H1 (cell line): ENCODE measurements around the gene TXNDC15. TPM values are rescaled to one million over a fixed set of nuclear protein-coding genes. Genes with fewer than 3 reads are reported as not detected.

Experiments
- CTCF ChIA-PET: fragments of 300-600 bp; sonication (Branson Sonifier 250); formaldehyde crosslinking; loops from one replicate; lab custom pipeline; 2021; ENCODE audit not compliant: partially characterized antibody; lab: Charles Lee
- POLR2A ChIA-PET: fragments of 300-600 bp; sonication (Branson Sonifier 250); formaldehyde crosslinking; loops from one replicate; lab custom pipeline; 2021; ENCODE audit warnings: inconsistent platforms; ENCODE audit not compliant: partially characterized antibody; lab: Charles Lee
- DNase-seq, 2 experiments: peaks; one replicate each; pipeline versions ENCODE4 v3.0.0 to v3.0.0-alpha.2; 2010 to 2022; ENCODE audit warnings: low spot score in 2 of 2, low read depth in 1 of 2, mixed read lengths in 1 of 2
- FAIRE-seq: peaks from 2 replicates; lab custom pipeline; 2011; peaks lifted over from hg19 to GRCh38; lab: Jason Lieb, UNC
- H2AFZ ChIP-seq: 2 replicates; pipeline ENCODE4 v1.8.1; 2012; ENCODE audit warnings: low read length, inconsistent platforms
- H2AK5ac ChIP-seq: 2 replicates; pipeline ENCODE4 v1.6.1; 2013; ENCODE audit warnings: low read depth, low read length
- H2BK120ac ChIP-seq: replicated peaks from 2 replicates; pipeline ENCODE3; 2013; ENCODE audit warnings: low read depth, low read length, inconsistent platforms
- H2BK12ac ChIP-seq: 2 replicates; pipeline ENCODE4 v1.6.1; 2013; ENCODE audit warnings: low read depth, low read length
- H2BK15ac ChIP-seq: 2 replicates; pipeline ENCODE4 v1.6.1; 2013; ENCODE audit warnings: low read length
- H2BK20ac ChIP-seq: 2 replicates; pipeline ENCODE4 v1.6.1; 2013; ENCODE audit warnings: low read length
- H2BK5ac ChIP-seq: 2 replicates; pipeline ENCODE4 v1.6.1; 2013; ENCODE audit warnings: low read depth, low read length
- H3K14ac ChIP-seq: 2 replicates; pipeline ENCODE4 v1.6.1; 2013; ENCODE audit warnings: inconsistent platforms; ENCODE audit not compliant: insufficient read length
- H3K18ac ChIP-seq: 2 replicates; pipeline ENCODE4 v1.6.1; 2013; ENCODE audit warnings: low read length; ENCODE audit errors: extremely low read depth
- H3K23ac ChIP-seq: 2 replicates; pipeline ENCODE4 v1.6.1; 2013; ENCODE audit warnings: inconsistent platforms; ENCODE audit not compliant: insufficient read length
- H3K23me2 ChIP-seq: 2 replicates; pipeline ENCODE4 v1.6.1; 2013; ENCODE audit warnings: low read depth, low read length
- H3K27ac ChIP-seq: 2 replicates; pipeline ENCODE4 v1.6.1; 2011; ENCODE audit warnings: low read depth, low read length, inconsistent platforms
- H3K27me3 ChIP-seq, 4 experiments: replicated peaks in 1 of 4; 1 replicate in 1 of 4; 2 replicates in 3 of 4; pipeline versions ENCODE4 v1.6.1 to v1.8.1; 2011 to 2013; ENCODE audit warnings: low read length in 3 of 4, mild to moderate bottlenecking in 3 of 4, inconsistent platforms in 2 of 4, mixed read lengths in 2 of 4, moderate library complexity in 1 of 4; ENCODE audit not compliant: control insufficient read depth in 3 of 4, insufficient read depth in 3 of 4; ENCODE audit errors: extremely low read depth in 1 of 4
- H3K36me3 ChIP-seq, 4 experiments: 2 replicates each; pipeline versions ENCODE4 v1.6.1 to v1.8.1; 2011 to 2013; ENCODE audit warnings: mild to moderate bottlenecking in 4 of 4, low read length in 3 of 4, moderate library complexity in 2 of 4, control low read depth in 1 of 4, inconsistent platforms in 1 of 4; ENCODE audit not compliant: insufficient read depth in 4 of 4, control insufficient read depth in 2 of 4
- H3K4ac ChIP-seq: replicated peaks from 2 replicates; pipeline ENCODE3; 2013; ENCODE audit warnings: low read length, low read depth, mixed read lengths, inconsistent platforms; ENCODE audit not compliant: insufficient read length
- H3K4me1 ChIP-seq, 4 experiments: replicated peaks in 1 of 4; 1 replicate in 1 of 4; 2 replicates in 3 of 4; pipeline versions ENCODE4 v1.6.1 to v1.8.1; 2011 to 2013; ENCODE audit warnings: low read length in 3 of 4, inconsistent platforms in 2 of 4, mixed read lengths in 1 of 4; ENCODE audit not compliant: insufficient read depth in 4 of 4, control insufficient read depth in 3 of 4
- H3K4me2 ChIP-seq, 2 experiments: 2 replicates each; pipeline versions ENCODE4 v1.6.1 to v1.8.1; 2011 to 2013; ENCODE audit warnings: low read depth in 2 of 2, low read length in 2 of 2, control low read depth in 1 of 2, inconsistent platforms in 1 of 2, mild to moderate bottlenecking in 1 of 2; ENCODE audit not compliant: insufficient read depth in 1 of 2
- H3K4me3 ChIP-seq, 4 experiments: fragments of 200-600, 300-600 bp in 1 of 4; sonication (generic), shearing (Covaris generic), sonication (Bioruptor Twin) in 1 of 4; 2 replicates each; pipeline versions ENCODE4 v1.5.1 to v1.8.1; 2011 to 2016; ENCODE audit warnings: low read length in 4 of 4, low read depth in 3 of 4, control low read depth in 2 of 4, inconsistent platforms in 2 of 4, mild to moderate bottlenecking in 2 of 4, mixed read lengths in 1 of 4, moderate library complexity in 1 of 4; ENCODE audit not compliant: insufficient read depth in 2 of 4; ENCODE audit errors: extremely low read depth in 1 of 4
- H3K56ac ChIP-seq: replicated peaks from 2 replicates; pipeline ENCODE3; 2013; ENCODE audit warnings: low read depth, mild to moderate bottlenecking, mixed read lengths, low read length, inconsistent platforms; ENCODE audit not compliant: insufficient read length
- H3K79me1 ChIP-seq: 2 replicates; pipeline ENCODE4 v1.6.1; 2013; ENCODE audit warnings: low read depth, low read length, control low read depth
- H3K79me2 ChIP-seq, 2 experiments: 2 replicates each; pipeline versions ENCODE4 v1.6.1 to v1.8.1; 2012 to 2013; ENCODE audit warnings: low read length in 2 of 2, mild to moderate bottlenecking in 2 of 2, inconsistent platforms in 1 of 2; ENCODE audit not compliant: insufficient read depth in 2 of 2, control insufficient read depth in 1 of 2
- H3K9ac ChIP-seq, 4 experiments: replicated peaks in 1 of 4; 1 replicate in 1 of 4; 2 replicates in 3 of 4; pipeline versions ENCODE4 v1.6.1 to v1.8.1; 2011 to 2013; ENCODE audit warnings: low read depth in 3 of 4, low read length in 3 of 4, control low read depth in 2 of 4, mild to moderate bottlenecking in 2 of 4, moderate library complexity in 2 of 4, inconsistent platforms in 1 of 4; ENCODE audit errors: extremely low read depth in 1 of 4
- H3K9me3 ChIP-seq, 2 experiments: 2 replicates each; pipeline versions ENCODE4 v1.6.1 to v1.8.1; 2012 to 2013; ENCODE audit warnings: mild to moderate bottlenecking in 2 of 2, moderate library complexity in 2 of 2, control low read depth in 1 of 2, inconsistent platforms in 1 of 2, low read depth in 1 of 2, low read length in 1 of 2, mixed read lengths in 1 of 2; ENCODE audit not compliant: insufficient read depth in 2 of 2
- H4K20me1 ChIP-seq, 2 experiments: replicated peaks in 1 of 2; 2 replicates each; pipeline versions ENCODE3 to v1.8.1; 2011 to 2013; ENCODE audit warnings: inconsistent platforms in 2 of 2, low read length in 2 of 2, mild to moderate bottlenecking in 1 of 2; ENCODE audit not compliant: insufficient read depth in 2 of 2, control insufficient read depth in 1 of 2
- H4K5ac ChIP-seq: 2 replicates; pipeline ENCODE4 v1.6.1; 2013; ENCODE audit warnings: low read length, low read depth, mixed read lengths, inconsistent platforms; ENCODE audit not compliant: insufficient read length
- H4K8ac ChIP-seq: 2 replicates; pipeline ENCODE4 v1.8.0; 2013; ENCODE audit warnings: mild to moderate bottlenecking, moderate library complexity, low read length, inconsistent platforms; ENCODE audit not compliant: insufficient read depth; ENCODE audit errors: extremely low read depth
- H4K91ac ChIP-seq: replicated peaks from 2 replicates; pipeline ENCODE3; 2013; ENCODE audit warnings: low read length, mixed read lengths, inconsistent platforms; ENCODE audit not compliant: insufficient read length
- CBX5 ChIP-seq: fragments of 300-800, 300-1000 bp; sonication (generic); IDR thresholded peaks from 2 replicates; pipeline ENCODE4 v1.7.1; 2016; ENCODE audit warnings: antibody characterized with exemption, low read length, low read depth
- CHD2 ChIP-seq: IDR thresholded peaks from 2 replicates; pipeline ENCODE4 v1.6.1; 2012; ENCODE audit warnings: low read length, improper control_type of control experiment
- EP300 ChIP-seq, 2 experiments: IDR thresholded peaks; 1 replicate in 1 of 2; 2 replicates in 1 of 2; pipeline ENCODE4 v1.6.1; 2011 to 2012; ENCODE audit warnings: low read depth in 2 of 2, low read length in 2 of 2, mild to moderate bottlenecking in 2 of 2, borderline replicate concordance in 1 of 2, inconsistent platforms in 1 of 2, moderate library complexity in 1 of 2
- JUND ChIP-seq: IDR thresholded peaks from 2 replicates; pipeline ENCODE4 v1.6.1; 2011; ENCODE audit warnings: mild to moderate bottlenecking, improper control_type of control experiment, low read length
- NANOG ChIP-seq: IDR thresholded peaks from 2 replicates; pipeline ENCODE4 v1.6.1; 2011; ENCODE audit warnings: low read length, low read depth, mild to moderate bottlenecking, inconsistent platforms; ENCODE audit not compliant: insufficient read depth, poor library complexity, severe bottlenecking
- SAP30 ChIP-seq: fragments of 300-600 bp; sonication (generic); IDR thresholded peaks from 2 replicates; pipeline ENCODE4 v1.7.1; 2012; ENCODE audit warnings: low read length, moderate library complexity, mild to moderate bottlenecking, inconsistent platforms; ENCODE audit not compliant: insufficient read depth, insufficient replicate concordance
- WGBS, 2 experiments: shearing (Covaris generic) in 1 of 2; methylation state at CpG; one replicate each; pipeline versions ENCODE4 v1.1.6 to v1.1.7; 2013 to 2015; ENCODE audit warnings: low lambda C conversion rate in 2 of 2, mixed read lengths in 2 of 2, inconsistent platforms in 1 of 2, low coverage in 1 of 2, missing lambda C conversion rate in 1 of 2; ENCODE audit not compliant: insufficient replicate concordance in 2 of 2, insufficient coverage in 1 of 2, insufficient read length in 1 of 2; ENCODE audit errors: extremely low coverage in 1 of 2, missing lambda C conversion rate in 1 of 2; 5-methylcytosine and 5-hydroxymethylcytosine counted together
- polyA plus RNA-seq, 7 experiments: library from polyadenylated mRNA; depleted of rRNA in 3 of 7; stranded (reverse) in 5 of 7; unstranded in 2 of 7; fragments of >200 nt in 5 of 7; fragments of 200-250 nt in 2 of 7; gene quantifications; 1 replicate in 5 of 7; 2 replicates in 1 of 7; 4 replicates in 1 of 7; pipeline versions ENCODE4 v1.2.1 to v1.2.3, GENCODE V29; 2011 to 2013; ENCODE audit warnings: missing spikeins in 2 of 7, mixed read lengths in 2 of 7
- total RNA-seq: library from RNA; stranded (reverse); fragmentation: NEBNext Ultra II Directional; extraction: Animal tissue kit (Norgen Biotek cat#: 25700); gene quantifications from 2 replicates; pipeline ENCODE4 v1.2.1, GENCODE V29; 2021

The TXNDC15 gene
- total and polyA plus RNA-seq, 2 of the 8 experiments (the other 6 are each of a cell fraction or from before 2014, with no cell fraction given) = 20.1 to 30.8 TPM

DNA sequence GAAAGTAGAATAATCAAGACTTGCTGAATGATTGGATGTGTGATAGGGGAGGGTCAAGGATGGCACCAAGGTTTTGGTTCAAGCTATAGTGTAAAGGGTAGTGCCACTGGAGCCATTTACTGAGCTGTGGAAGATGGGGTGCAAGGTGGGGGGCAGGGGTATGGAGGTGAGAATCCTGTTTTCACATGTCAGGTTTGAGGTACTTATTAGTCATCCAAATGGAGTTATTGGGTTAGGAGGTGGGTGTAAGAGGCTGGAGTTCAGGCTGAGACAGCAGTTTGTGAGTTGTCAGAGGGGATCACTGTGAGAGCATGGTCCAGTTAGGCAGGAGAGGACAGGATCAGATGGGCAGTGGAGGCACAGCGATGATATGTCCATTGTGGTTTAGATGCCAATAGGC, 39.6 kb downstream of the TXNDC15 start:
- no peaks in the 10 kb centered on the region; a peak in 1 of 7 replicates for H3K4me1 ChIP-seq
- WGBS, 2 experiments = 96% methylated on average over 1 of the region's 1 CpG; no CpG with 5 or more reads in 1 of the 2 experiments

More for the DNA sequence above, 39.6 kb downstream of the TXNDC15 start:
- Histone ChIP-seq H3K9me3 (no peaks in the 10 kb centered on the region), H3K27me3 (no peaks in the 10 kb centered on the region), H3K79me2 (0 out of 4 replicates have a peak, but pooled peaks cover 0 to 3% of the 10 kb centered on the region in 2 experiments), H3K4me2 (no peak overlapping the region), H3K18ac (no peak overlapping the region), H2BK15ac (no peak overlapping the region), H3K4me3 (no peak overlapping the region), H3K56ac (no peak overlapping the region), H4K91ac (no peak overlapping the region), H2AK5ac (no peak overlapping the region), H4K20me1 (peaks cover 0 to 9% of the 10 kb centered on the region in 2 experiments), H2BK120ac (no peak overlapping the region), H3K4ac (no peak overlapping the region), H3K36me3 (peaks cover 0 to 11% (median 5%) of the 10 kb centered on the region in 4 experiments; a peak in 6 of 8 replicates), H4K5ac (no peak overlapping the region), H2AFZ (no peak overlapping the region), H2BK12ac (no peak overlapping the region), H4K8ac (no peak overlapping the region), H3K23ac (no peak overlapping the region), H3K79me1 (no peaks in the 10 kb centered on the region; the same call in 1 of the 2 replicates), H2BK5ac (no peak overlapping the region), H3K23me2 (0 out of 2 replicates have a peak, but pooled peaks cover 2% of the 10 kb centered on the region), H3K9ac (no peak overlapping the region), H3K27ac (no peak overlapping the region), H2BK20ac (no peak overlapping the region), H3K14ac (no peak overlapping the region)
- ChIA-PET CTCF (interaction anchor here (0.5 to 1.4 kb wide), 4 partner anchors 26 to 289 kb away, joined by 3 to 4 read pairs (median 3); no protein-coding TSS in a partner anchor), POLR2A (interaction anchor here (1.1 to 1.6 kb wide), 3 partner anchors 8 to 155 kb away, joined by 3 to 5 read pairs (median 3); partner anchors contain the start of gene DDX46)
- DNase-seq (no peak), FAIRE-seq (no peak)
- TF ChIP-seq CHD2 (no peak), CBX5 (no peak), SAP30 (no peak), NANOG (no peak), JUND (no peak), EP300 (IDR thresholded peaks at IDR 0.05; ENCODE audit: borderline replicate concordance in 1 of 2, low read depth in 2 of 2, low read length in 2 of 2) (no peak)
